WTC11 (cell line): ENCODE data around the gene NCKAP5L. TPM values are rescaled to one million over a fixed set of nuclear protein-coding genes. Genes with fewer than 3 reads are reported as not detected.

Source experiments
- ATAC-seq: fragments of 200-7000 bp; cut with Tn5 transposase; 2 replicates; pipeline ENCODE4 v1.10.0; 2021; ENCODE audit warnings: mild to moderate bottlenecking, moderate library complexity
- CTCF ChIA-PET: fragments of 300-600 bp; sonication (Branson Sonifier 250); formaldehyde crosslinking; loops from one replicate; lab custom pipeline; 2021; ENCODE audit warnings: antibody characterized with exemption; lab: Charles Lee
- POLR2A ChIA-PET: fragments of 350-600 bp; sonication (Branson Sonifier 250); formaldehyde crosslinking; loops from one replicate; lab custom pipeline; 2021; ENCODE audit warnings: antibody characterized with exemption; lab: Charles Lee
- DNase-seq: peaks from one replicate; pipeline ENCODE4 v3.0.0; 2021; ENCODE audit warnings: low spot score
- H3K27ac Mint-ChIP-seq: 2 replicates; pipeline ENCODE4 v1.8.0; 2021; ENCODE audit warnings: mixed read lengths
- H3K27me3 Mint-ChIP-seq: 2 replicates; pipeline ENCODE4 v1.8.0; 2021; ENCODE audit warnings: low read depth, mild to moderate bottlenecking, moderate library complexity, mixed read lengths
- H3K36me3 Mint-ChIP-seq: 2 replicates; pipeline ENCODE4 v1.8.0; 2021; ENCODE audit warnings: mixed read lengths
- H3K4me1 Mint-ChIP-seq: 2 replicates; pipeline ENCODE4 v1.8.0; 2022; ENCODE audit warnings: mixed read lengths
- H3K4me3 Mint-ChIP-seq: 2 replicates; pipeline ENCODE4 v1.8.0; 2021; ENCODE audit warnings: mild to moderate bottlenecking, moderate library complexity, mixed read lengths
- H3K9me3 Mint-ChIP-seq: 2 replicates; pipeline ENCODE4 v1.8.0; 2021; ENCODE audit warnings: mixed read lengths
- ATF1 ChIP-seq: sonication (generic); formaldehyde crosslinking; IDR thresholded peaks from 2 replicates; pipeline ENCODE4 v1.8.1; 2023; ENCODE audit warnings: mild to moderate bottlenecking, moderate library complexity, missing genetic modification reagents
- CREB1 ChIP-seq: sonication (generic); formaldehyde crosslinking; IDR thresholded peaks from 2 replicates; pipeline ENCODE4 v1.8.0; 2023; ENCODE audit warnings: mild to moderate bottlenecking, missing genetic modification reagents
- ESRRA ChIP-seq: sonication (generic); formaldehyde crosslinking; IDR thresholded peaks from 2 replicates; pipeline ENCODE4 v1.8.1; 2022; ENCODE audit warnings: mild to moderate bottlenecking, missing genetic modification reagents, borderline replicate concordance
- FOXJ3 ChIP-seq: sonication (generic); formaldehyde crosslinking; IDR thresholded peaks from 2 replicates; pipeline ENCODE4 v1.9.0; 2021; ENCODE audit warnings: missing genetic modification reagents, mild to moderate bottlenecking, borderline replicate concordance
- JAZF1 ChIP-seq: fragments of 250-450 bp; sonication (Bioruptor Pico); IDR thresholded peaks from 2 replicates; pipeline ENCODE4 v1.9.0; 2021; ENCODE audit warnings: moderate library complexity, mild to moderate bottlenecking, inconsistent platforms
- JUN ChIP-seq: sonication (generic); formaldehyde crosslinking; IDR thresholded peaks from 2 replicates; pipeline ENCODE4 v1.8.0; 2023; ENCODE audit warnings: mild to moderate bottlenecking, missing genetic modification reagents
- MAX ChIP-seq: sonication (generic); formaldehyde crosslinking; IDR thresholded peaks from 2 replicates; pipeline ENCODE4 v1.8.0; 2022; ENCODE audit warnings: mild to moderate bottlenecking, missing genetic modification reagents
- MXD4 ChIP-seq: fragments of 250-450 bp; sonication (Bioruptor Pico); IDR thresholded peaks from 2 replicates; pipeline ENCODE4 v1.8.0; 2021; ENCODE audit warnings: mild to moderate bottlenecking, moderate library complexity, borderline replicate concordance
- MYBL2 ChIP-seq: sonication (generic); formaldehyde crosslinking; IDR thresholded peaks from 2 replicates; pipeline ENCODE4 v1.8.1; 2023; ENCODE audit warnings: mild to moderate bottlenecking, moderate library complexity, missing genetic modification reagents
- NFYB ChIP-seq: sonication (generic); formaldehyde crosslinking; conservative IDR thresholded peaks from 2 replicates; pipeline ENCODE4 v1.8.0; 2022; ENCODE audit warnings: low read depth, missing genetic modification reagents
- NR1H2 ChIP-seq: sonication (generic); formaldehyde crosslinking; IDR thresholded peaks from 2 replicates; pipeline ENCODE4 v1.9.0; 2021; ENCODE audit warnings: mild to moderate bottlenecking, moderate library complexity, missing genetic modification reagents
- OVOL2 ChIP-seq: fragments of 250-450 bp; sonication (Bioruptor Pico); IDR thresholded peaks from 2 replicates; pipeline ENCODE4 v1.9.0; 2021; ENCODE audit warnings: mild to moderate bottlenecking, borderline replicate concordance
- PRDM15 ChIP-seq: sonication (generic); formaldehyde crosslinking; IDR thresholded peaks from 2 replicates; pipeline ENCODE4 v1.8.0; 2022; ENCODE audit warnings: missing genetic modification reagents
- SMAD3 ChIP-seq: sonication (generic); formaldehyde crosslinking; IDR thresholded peaks from 2 replicates; pipeline ENCODE4 v1.8.0; 2022; ENCODE audit warnings: missing genetic modification reagents, mild to moderate bottlenecking, borderline replicate concordance
- SMAD4 ChIP-seq: sonication (generic); formaldehyde crosslinking; IDR thresholded peaks from 2 replicates; pipeline ENCODE4 v1.8.0; 2022; ENCODE audit warnings: mild to moderate bottlenecking, missing genetic modification reagents
- TP53 ChIP-seq: sonication (generic); formaldehyde crosslinking; IDR thresholded peaks from 2 replicates; pipeline ENCODE4 v1.8.1; 2023; ENCODE audit warnings: mild to moderate bottlenecking, missing genetic modification reagents
- total RNA-seq: library from RNA; stranded (reverse); gene quantifications from 3 replicates; pipeline ENCODE4 v1.2.3, GENCODE V29; 2021
- TF ChIP-seq, protein P1 (sequence below): sonication (generic); formaldehyde crosslinking; IDR thresholded peaks from 2 replicates; pipeline ENCODE4 v1.8.0; 2022; ENCODE audit warnings: mild to moderate bottlenecking, missing genetic modification reagents
- TF ChIP-seq, protein P2 (sequence below): sonication (generic); formaldehyde crosslinking; IDR thresholded peaks from 2 replicates; pipeline ENCODE4 v1.8.1; 2023; ENCODE audit warnings: mild to moderate bottlenecking, missing genetic modification reagents, moderate library complexity

The NCKAP5L gene
- total RNA-seq, 1 experiment from 2014 or later, result 27.8 TPM

DNA sequence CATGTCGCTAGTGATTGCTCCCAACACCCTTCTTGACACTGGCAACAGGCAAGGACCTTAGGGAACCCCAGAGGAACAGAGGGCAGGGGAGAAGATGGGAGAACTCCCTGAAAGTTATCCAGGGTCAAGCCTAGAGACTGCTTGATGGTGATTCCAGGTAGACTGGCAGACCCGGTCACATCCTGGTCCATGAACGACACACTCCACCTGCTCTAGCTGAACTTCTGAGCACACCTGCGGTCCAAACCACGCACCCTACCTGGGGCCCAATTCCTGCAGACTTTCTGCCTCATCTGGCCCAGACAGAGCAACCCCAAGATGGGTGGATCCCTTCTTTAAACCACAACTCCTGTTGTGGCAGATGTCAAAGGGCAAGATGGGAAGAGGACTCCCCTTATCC lies 34.2 kb downstream of the NCKAP5L start (continued):
- TF ChIP-seq PRDM15 (CRISPR knock-in tag) (no peak), MYBL2 (CRISPR knock-in tag) (no peak), OVOL2 (no peak), JAZF1 (CRISPR knock-in tag) (no peak)
- TF ChIP-seq, all 79 proteins: peak for 0

GRCh38 chr12:49793620-49794019 lies 34.6 kb downstream of the NCKAP5L start:
- no peaks in the 10 kb centered on the region for H3K27me3 Mint-ChIP-seq
- ATAC-seq (no peak), DNase-seq (no peak)
- no peaks in the 10 kb centered on the region for H3K9me3 Mint-ChIP-seq
- no peaks in the 10 kb centered on the region for H3K36me3 Mint-ChIP-seq
- no peak overlapping the region for H3K4me3 Mint-ChIP-seq
- peaks cover 15% of the 10 kb centered on the region for H3K4me1 Mint-ChIP-seq
- H3K27ac Mint-ChIP-seq, result no peak overlapping the region
- ChIA-PET CTCF (interaction anchor here (0.6 kb wide), 1 partner anchor 35 kb away, joined by 3 read pairs; the partner anchor contains the start of gene NCKAP5L), POLR2A (no interaction called here)
- no peak for TF ChIP-seq MAX
- no peak for TF ChIP-seq CREB1

- CTCF ChIA-PET, result interaction anchor here (1.0 kb wide), 1 partner anchor 15 kb away, joined by 5 read pairs; no protein-coding TSS in a partner anchor
- no peaks in the 10 kb centered on the region for H3K36me3 Mint-ChIP-seq
- DNase-seq, result no peak
Measured at GRCh38 chr12:49792976-49793580, 35.1 kb downstream of the NCKAP5L start.

DNA sequence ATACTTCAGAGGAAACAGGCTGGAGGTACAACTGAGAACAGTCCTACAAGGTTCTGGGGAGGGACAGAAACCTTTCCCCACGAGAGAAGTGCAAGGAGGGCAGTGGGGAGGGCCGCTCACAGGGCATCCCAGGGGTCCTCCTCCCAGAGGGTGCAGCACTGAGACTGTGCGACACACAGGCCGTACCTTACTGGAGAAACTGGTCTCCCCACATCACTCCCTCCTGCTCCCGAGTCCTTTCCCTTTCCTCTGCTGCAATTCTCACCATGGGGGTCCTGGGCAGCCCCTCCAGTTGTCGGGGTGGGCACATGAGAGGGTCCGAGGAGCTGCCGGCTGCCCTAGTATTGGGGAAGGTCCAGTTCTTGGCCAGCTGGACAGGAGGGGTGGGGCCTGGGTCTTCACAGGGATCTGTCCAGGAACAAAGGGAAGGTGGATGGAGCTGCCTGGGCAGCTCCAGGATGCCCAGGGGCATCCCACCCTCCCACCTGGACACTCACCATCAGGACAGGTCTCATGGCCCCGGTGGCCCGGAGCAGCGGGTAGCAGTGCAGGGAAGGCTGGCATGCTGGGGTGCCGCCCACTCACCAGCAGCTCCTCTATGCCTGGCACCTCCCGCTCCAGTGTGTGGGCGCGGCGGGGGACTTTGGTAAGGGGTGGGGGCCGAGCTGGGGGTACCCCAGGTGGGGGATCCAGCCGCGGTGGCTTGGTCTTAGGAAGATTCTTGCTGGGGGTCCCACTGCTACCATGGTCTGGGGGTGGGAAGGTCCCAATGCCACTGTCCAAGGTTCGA lies 35.8 kb downstream of the NCKAP5L start:
- Mint-ChIP-seq H3K36me3 (peaks cover 5% of the 10 kb centered on the region), H3K27me3 (no peaks in the 10 kb centered on the region), H3K4me1 (peaks cover 15% of the 10 kb centered on the region), H3K27ac (no peak overlapping the region), H3K9me3 (peaks cover 8% of the 10 kb centered on the region), H3K4me3 (no peak overlapping the region)
- ATAC-seq, result no peak
- TF ChIP-seq JUN (no peak), FOXJ3 (CRISPR knock-in tag) (no peak), NR1H2 (CRISPR knock-in tag) (no peak)
- no peak for DNase-seq
- POLR2A ChIA-PET, result interaction anchor here (0.5 kb wide), 1 partner anchor 51 kb away, joined by 3 read pairs; the partner anchor contains the start of gene TMBIM6
- CTCF ChIA-PET, result interaction anchor here (0.7 to 1.0 kb wide), 2 partner anchors 14 to 18 kb away, joined by 3 to 5 read pairs; no protein-coding TSS in a partner anchor

More at GRCh38 chr12:49792976-49793580, 35.1 kb downstream of the NCKAP5L start:
- POLR2A ChIA-PET, result no interaction called here
- H3K27me3 Mint-ChIP-seq, result no peaks in the 10 kb centered on the region
- H3K27ac Mint-ChIP-seq, result no peak overlapping the region
- H3K4me3 Mint-ChIP-seq, result no peak overlapping the region
- H3K4me1 Mint-ChIP-seq, result peaks cover 15% of the 10 kb centered on the region
- no peak for TF ChIP-seq SMAD4 (CRISPR knock-in tag)
- ATAC-seq, result no peak
- peaks cover under 1% of the 10 kb centered on the region; the same call in 1 of the 2 replicates for H3K9me3 Mint-ChIP-seq

GRCh38 chr12:49791700-49792099 lies 36.5 kb downstream of the NCKAP5L start:
- ChIA-PET POLR2A (no interaction called here), CTCF (interaction anchor here (0.6 to 0.7 kb wide), 2 partner anchors 19 to 642 kb away, joined by 3 read pairs; no protein-coding TSS in a partner anchor)
- H3K9me3 Mint-ChIP-seq, result peaks cover 9% of the 10 kb centered on the region
- H3K27ac Mint-ChIP-seq, result no peak overlapping the region
- peaks cover 15% of the 10 kb centered on the region for H3K4me1 Mint-ChIP-seq
- H3K27me3 Mint-ChIP-seq, result no peaks in the 10 kb centered on the region
- no peak for ATAC-seq
- no peak for DNase-seq
- H3K36me3 Mint-ChIP-seq, result peaks cover 6% of the 10 kb centered on the region
- H3K4me3 Mint-ChIP-seq, result no peak overlapping the region
- TF ChIP-seq SMAD3 (CRISPR knock-in tag) (no peak), ESRRA (CRISPR knock-in tag) (no peak), TP53 (CRISPR knock-in tag) (no peak), MXD4 (CRISPR knock-in tag) (no peak), ATF1 (no peak), NFYB (CRISPR knock-in tag) (no peak)
- TF ChIP-seq, protein P1, sequence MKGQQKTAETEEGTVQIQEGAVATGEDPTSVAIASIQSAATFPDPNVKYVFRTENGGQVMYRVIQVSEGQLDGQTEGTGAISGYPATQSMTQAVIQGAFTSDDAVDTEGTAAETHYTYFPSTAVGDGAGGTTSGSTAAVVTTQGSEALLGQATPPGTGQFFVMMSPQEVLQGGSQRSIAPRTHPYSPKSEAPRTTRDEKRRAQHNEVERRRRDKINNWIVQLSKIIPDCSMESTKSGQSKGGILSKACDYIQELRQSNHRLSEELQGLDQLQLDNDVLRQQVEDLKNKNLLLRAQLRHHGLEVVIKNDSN (CRISPR knock-in tag), result no peak
- TF ChIP-seq, protein P2, sequence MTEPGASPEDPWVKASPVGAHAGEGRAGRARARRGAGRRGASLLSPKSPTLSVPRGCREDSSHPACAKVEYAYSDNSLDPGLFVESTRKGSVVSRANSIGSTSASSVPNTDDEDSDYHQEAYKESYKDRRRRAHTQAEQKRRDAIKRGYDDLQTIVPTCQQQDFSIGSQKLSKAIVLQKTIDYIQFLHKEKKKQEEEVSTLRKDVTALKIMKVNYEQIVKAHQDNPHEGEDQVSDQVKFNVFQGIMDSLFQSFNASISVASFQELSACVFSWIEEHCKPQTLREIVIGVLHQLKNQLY (CRISPR knock-in tag), result no peak
